T-cell (primary cell): ENCODE measurements around the gene MYOT. TPM values are rescaled to one million over a fixed set of nuclear protein-coding genes. Genes with fewer than 3 reads are reported as not detected.

Experiments used
- ATAC-seq, 4 experiments: fragments of 200-7000 bp in 3 of 4; fragments of 150-1000 bp in 1 of 4; cut with Tn5 transposase; replicated peaks in 1 of 4; 1 replicate in 3 of 4; 2 replicates in 1 of 4; pipeline ENCODE4 v1.10.0; 2021; ENCODE audit warnings: moderate library complexity in 3 of 4, mild to moderate bottlenecking in 2 of 4, moderate number of reproducible peaks in 1 of 4
- CTCF ChIA-PET, 2 donors: fragments of 300-600 bp; sonication (Branson Sonifier 250); formaldehyde crosslinking; loops; one replicate each; lab custom pipeline; 2022; ENCODE audit warnings: antibody characterized with exemption in 2 of 2; lab: Charles Lee
- POLR2A ChIA-PET, 2 donors: fragments of 300-600 bp; sonication (Branson Sonifier 250); formaldehyde crosslinking; loops; one replicate each; lab custom pipeline; 2022; ENCODE audit warnings: antibody characterized with exemption in 2 of 2; lab: Charles Lee
- DNase-seq, 35 experiments: peaks; one replicate each; pipeline versions ENCODE4 v3.0.0 to v3.0.0-alpha.2; 2013 to 2023
- H3K27ac ChIP-seq: one replicate; pipeline ENCODE4 v1.5.1; 2013; ENCODE audit warnings: low read length
- H3K27me3 ChIP-seq, 2 experiments: replicated peaks in 1 of 2; 1 replicate in 1 of 2; 2 replicates in 1 of 2; pipeline versions ENCODE4 v1.6.1 to v1.7.0; 2013; ENCODE audit warnings: low read length in 1 of 2, mixed read lengths in 1 of 2; ENCODE audit not compliant: control insufficient read depth in 2 of 2, insufficient read depth in 2 of 2; ENCODE audit errors: extremely low read depth in 1 of 2
- H3K36me3 ChIP-seq, 2 donors: 1 replicate in 1 of 2; 2 replicates in 1 of 2; pipeline versions ENCODE4 v1.6.1 to v1.7.0; 2013; ENCODE audit warnings: low read length in 1 of 2; ENCODE audit not compliant: control insufficient read depth in 2 of 2, insufficient read depth in 1 of 2; ENCODE audit errors: extremely low read depth in 1 of 2
- H3K4me1 ChIP-seq, 2 experiments: 1 replicate in 1 of 2; 2 replicates in 1 of 2; pipeline versions ENCODE4 v1.6.1 to v1.7.0; 2013; ENCODE audit warnings: low read length in 2 of 2, mixed read lengths in 1 of 2; ENCODE audit not compliant: insufficient read depth in 2 of 2, control insufficient read depth in 1 of 2; ENCODE audit errors: extremely low read depth in 1 of 2
- H3K4me3 ChIP-seq, 2 donors: 1 replicate in 1 of 2; 2 replicates in 1 of 2; pipeline versions ENCODE4 v1.5.1 to v1.7.0; 2013; ENCODE audit warnings: mild to moderate bottlenecking in 2 of 2, low read length in 1 of 2, moderate library complexity in 1 of 2; ENCODE audit not compliant: control insufficient read depth in 1 of 2; ENCODE audit errors: extremely low read depth in 1 of 2
- H3K9me3 ChIP-seq: 2 replicates; pipeline ENCODE4 v1.7.0; 2013
- H3K27ac Mint-ChIP-seq, 2 donors: one replicate each; pipeline ENCODE4 v1.8.0; 2020 to 2021; ENCODE audit warnings: mild to moderate bottlenecking in 2 of 2, mixed read lengths in 2 of 2
- H3K27me3 Mint-ChIP-seq, 2 donors: one replicate each; pipeline ENCODE4 v1.8.0; 2021 to 2022; ENCODE audit warnings: mixed read lengths in 2 of 2
- H3K36me3 Mint-ChIP-seq: one replicate; pipeline ENCODE4 v1.8.0; 2021; ENCODE audit warnings: mixed read lengths
- H3K4me1 Mint-ChIP-seq, 3 donors: one replicate each; pipeline ENCODE4 v1.8.0; 2020 to 2022; ENCODE audit warnings: mixed read lengths in 3 of 3, mild to moderate bottlenecking in 1 of 3
- H3K4me3 Mint-ChIP-seq, 3 donors: one replicate each; pipeline ENCODE4 v1.8.0; 2020 to 2022; ENCODE audit warnings: mild to moderate bottlenecking in 3 of 3, mixed read lengths in 3 of 3, moderate library complexity in 3 of 3
- H3K9me3 Mint-ChIP-seq, 3 donors: one replicate each; pipeline ENCODE4 v1.8.0; 2020 to 2022; ENCODE audit warnings: mixed read lengths in 3 of 3
- WGBS: methylation state at CpG from one replicate; pipeline ENCODE4 v1.1.5; 2013; ENCODE audit warnings: missing lambda C conversion rate; ENCODE audit not compliant: insufficient coverage; 5-methylcytosine and 5-hydroxymethylcytosine counted together
- total RNA-seq, 35 experiments: library from RNA in 6 of 35; stranded (reverse) in 6 of 35; fragments of 120-200 nt in 1 of 35; gene quantifications; one replicate each; pipeline versions ENCODE4 v1.2.1 to v1.2.4 and lab custom pipeline; 2013 to 2026

The MYOT gene
- total RNA-seq, 5 donors from 2014 or later (not counting 1 experiment from before 2014, with no cell fraction given) = not detected

- Mint-ChIP-seq H3K9me3 (no peaks in the 10 kb centered on the region), H3K27ac (no peak overlapping the region), H3K4me3 (no peak overlapping the region), H3K36me3 (no peaks in the 10 kb centered on the region), H3K4me1 (peaks cover 0 to 2% (median 0%) of the 10 kb centered on the region in 3 donors), H3K27me3 (peaks cover 3 to 7% of the 10 kb centered on the region in 2 donors)
- no peak overlapping the region for H3K27ac ChIP-seq
- no peaks in the 10 kb centered on the region for H3K36me3 ChIP-seq
- H3K4me1 ChIP-seq = no peaks in the 10 kb centered on the region
- POLR2A ChIA-PET = interaction anchor here in 1 of 2 donors (0.7 kb wide), 1 partner anchor 64 kb away, joined by 4 read pairs; no protein-coding TSS in a partner anchor
- H3K9me3 ChIP-seq = no peaks in the 10 kb centered on the region
- ATAC-seq (no peak), DNase-seq (no peak)
- no peak overlapping the region for H3K4me3 ChIP-seq
- CTCF ChIA-PET = no interaction called here
- peaks cover 0 to 7% of the 10 kb centered on the region in 2 experiments for H3K27me3 ChIP-seq
- WGBS = 70% methylated on average over 3 of the region's 5 CpGs
Measured at GRCh38 chr5:137901011-137901817, 33.6 kb downstream of the MYOT start.

GRCh38 chr5:137902408-137903133 is 34.9 kb downstream of the MYOT start:
- Histone ChIP-seq H3K27ac (no peak overlapping the region), H3K4me3 (no peak overlapping the region), H3K4me1 (no peaks in the 10 kb centered on the region), H3K36me3 (no peaks in the 10 kb centered on the region), H3K9me3 (no peaks in the 10 kb centered on the region), H3K27me3 (peaks cover 0 to 7% of the 10 kb centered on the region in 2 experiments)
- Mint-ChIP-seq H3K36me3 (no peaks in the 10 kb centered on the region), H3K9me3 (no peaks in the 10 kb centered on the region), H3K4me3 (no peak overlapping the region), H3K4me1 (peaks cover 0 to 2% (median 0%) of the 10 kb centered on the region in 3 donors), H3K27me3 (peaks cover 3 to 7% of the 10 kb centered on the region in 2 donors), H3K27ac (no peak overlapping the region)
- ChIA-PET CTCF (no interaction called here), POLR2A (no interaction called here)
- ATAC-seq = no peak
- no CpG with 5 or more reads among the region's 1 CpG for WGBS
- no peak for DNase-seq

GRCh38 chr5:137914758-137915157 is 47.1 kb downstream of the MYOT start:
- no peaks in the 10 kb centered on the region for H3K4me1 ChIP-seq
- peaks cover 0 to 9% of the 10 kb centered on the region in 2 experiments for H3K27me3 ChIP-seq
- Mint-ChIP-seq H3K27me3 (peaks cover 0 to 6% of the 10 kb centered on the region in 2 donors), H3K36me3 (no peaks in the 10 kb centered on the region), H3K4me3 (no peak overlapping the region), H3K4me1 (no peaks in the 10 kb centered on the region), H3K27ac (no peak overlapping the region), H3K9me3 (peaks cover 11 to 17% (median 14%) of the 10 kb centered on the region in 3 donors)
- ChIA-PET CTCF (no interaction called here), POLR2A (no interaction called here)
- peaks cover 3% of the 10 kb centered on the region for H3K9me3 ChIP-seq
- H3K4me3 ChIP-seq = no peak overlapping the region
- H3K27ac ChIP-seq = no peak overlapping the region
- H3K36me3 ChIP-seq = no peaks in the 10 kb centered on the region
- ATAC-seq (no peak), DNase-seq (no peak)
- no CpG with 5 or more reads among the region's 2 CpGs for WGBS

- peaks cover 3% of the 10 kb centered on the region for H3K9me3 ChIP-seq
- H3K4me3 ChIP-seq = no peak overlapping the region
- Mint-ChIP-seq H3K27ac (no peak overlapping the region), H3K4me3 (no peak overlapping the region), H3K4me1 (no peaks in the 10 kb centered on the region), H3K27me3 (peaks cover 0 to 3% of the 10 kb centered on the region in 2 donors), H3K9me3 (peaks cover 11 to 17% (median 12%) of the 10 kb centered on the region in 3 donors), H3K36me3 (no peaks in the 10 kb centered on the region)
- no CpG with 5 or more reads among the region's 1 CpG for WGBS
- H3K27ac ChIP-seq = no peak overlapping the region
- no peak for DNase-seq
- H3K27me3 ChIP-seq = peaks cover 0 to 5% of the 10 kb centered on the region in 2 experiments
- no peaks in the 10 kb centered on the region for H3K4me1 ChIP-seq
- CTCF ChIA-PET = interaction anchor here in 1 of 2 donors (0.6 kb wide), 1 partner anchor 1131 kb away, joined by 4 read pairs; no protein-coding TSS in a partner anchor
- no peak for ATAC-seq
- H3K36me3 ChIP-seq = no peaks in the 10 kb centered on the region
- POLR2A ChIA-PET = interaction anchor here in 1 of 2 donors (0.6 kb wide), 1 partner anchor 9 kb away, joined by 6 read pairs; no protein-coding TSS in a partner anchor
Measured at GRCh38 chr5:137916923-137917322, 49.3 kb downstream of the MYOT start.

DNA sequence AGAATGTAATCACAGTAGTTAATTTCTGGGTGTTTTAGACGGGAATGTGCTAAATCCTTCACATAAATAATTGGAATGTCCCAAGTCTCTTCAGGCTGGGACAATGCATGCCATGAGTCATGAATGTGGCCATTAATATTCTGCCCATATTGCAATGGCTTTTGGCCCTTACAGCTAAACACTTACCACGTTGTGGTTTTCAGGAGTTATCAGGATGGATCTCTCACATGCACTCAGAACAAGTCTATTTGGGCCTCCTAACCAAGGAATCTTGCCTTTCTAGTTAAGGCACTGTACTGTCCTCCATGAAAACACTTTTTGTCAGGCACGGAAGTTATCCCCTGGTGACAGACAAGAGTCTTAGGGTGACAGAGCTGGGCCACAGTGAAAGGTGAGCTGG is 54.3 kb downstream of the MYOT start:
- peaks cover 4% of the 10 kb centered on the region for H3K36me3 Mint-ChIP-seq
- ATAC-seq (no peak), DNase-seq (no peak)
- Histone ChIP-seq H3K36me3 (peaks cover 3 to 6% of the 10 kb centered on the region in 2 donors), H3K4me3 (no peak overlapping the region), H3K27ac (no peak overlapping the region), H3K27me3 (no peaks in the 10 kb centered on the region), H3K9me3 (no peaks in the 10 kb centered on the region), H3K4me1 (no peaks in the 10 kb centered on the region)
- H3K4me3 Mint-ChIP-seq = no peak overlapping the region
- no peak overlapping the region for H3K27ac Mint-ChIP-seq
- peaks cover under 1 to 6% (median 6%) of the 10 kb centered on the region in 3 donors for H3K9me3 Mint-ChIP-seq
- CTCF ChIA-PET = no interaction called here
- POLR2A ChIA-PET = no interaction called here
- H3K27me3 Mint-ChIP-seq = peaks cover 0 to 3% of the 10 kb centered on the region in 2 donors
- H3K4me1 Mint-ChIP-seq = no peaks in the 10 kb centered on the region
- WGBS = no CpG with 5 or more reads among the region's 3 CpGs

DNA sequence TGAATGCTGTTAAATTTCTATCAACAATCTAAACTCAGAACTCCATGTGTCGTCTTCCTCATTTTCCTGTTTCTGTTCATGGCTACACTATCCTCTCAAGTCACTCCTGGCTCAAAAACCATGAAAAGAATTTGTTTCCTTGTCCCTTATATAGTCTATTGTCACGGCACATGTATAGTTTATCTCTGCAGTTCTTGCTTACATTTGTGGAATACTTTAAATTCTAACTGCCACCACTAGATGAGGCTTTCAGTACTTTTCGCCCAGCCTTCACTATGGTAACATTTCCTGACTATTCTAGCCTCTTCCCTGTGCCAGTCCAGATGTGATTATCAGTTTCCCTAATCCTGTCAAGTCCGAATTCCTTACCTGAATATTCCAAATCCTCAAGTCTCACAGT is 56.2 kb downstream of the MYOT start:
- Mint-ChIP-seq H3K36me3 (peaks cover 6% of the 10 kb centered on the region), H3K9me3 (no peaks in the 10 kb centered on the region), H3K27me3 (no peaks in the 10 kb centered on the region), H3K27ac (no peak overlapping the region), H3K4me1 (no peaks in the 10 kb centered on the region), H3K4me3 (no peak overlapping the region)
- ChIA-PET POLR2A (no interaction called here), CTCF (no interaction called here)
- 83% methylated on average over 3 of the region's 4 CpGs for WGBS
- Histone ChIP-seq H3K9me3 (no peaks in the 10 kb centered on the region), H3K27me3 (no peaks in the 10 kb centered on the region), H3K4me3 (no peak overlapping the region), H3K27ac (no peak overlapping the region), H3K4me1 (no peaks in the 10 kb centered on the region), H3K36me3 (peaks cover 5 to 6% of the 10 kb centered on the region in 2 donors)
- no peak for ATAC-seq
- DNase-seq = no peak
